ENCODE results near the gene IGFALS.
"Not testable (repeated sequence)": the region's sequence is repeated elsewhere in the genome, so short reads cannot be mapped to it uniquely, and the experiment has no call there.

The IGFALS gene

GRCh38 chr16:1818204-1818872, 24.8 kb upstream of the IGFALS start:
- DNase-seq (ENCODE audit: low spot score) = no peak

DNA sequence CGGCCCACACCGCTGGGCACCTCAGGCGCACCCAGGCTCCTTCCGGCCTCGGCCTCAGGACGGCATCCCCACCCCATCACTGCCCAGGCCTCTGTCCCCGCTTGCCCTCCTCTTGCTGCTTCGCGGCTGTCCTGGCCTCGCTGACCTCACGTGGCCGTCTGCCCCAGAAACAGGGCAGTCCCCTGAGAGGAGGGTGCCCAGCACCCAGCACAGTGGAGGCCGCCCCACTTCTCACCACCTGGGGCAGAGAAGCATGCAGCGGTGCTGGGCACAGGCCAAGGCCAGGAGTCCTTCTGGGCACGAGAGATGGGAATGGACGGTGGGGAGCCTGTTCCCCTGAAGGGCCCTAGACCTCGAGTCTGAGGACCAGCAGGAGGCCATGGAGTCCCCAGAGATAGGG, 24.2 kb upstream of the IGFALS start:
- DNase-seq (ENCODE audit: low spot score) = no peak

- DNase-seq (ENCODE audit: low spot score) = no peak
Observed at GRCh38 chr16:1817276-1817589, 23.7 kb upstream of the IGFALS start.

- DNase-seq (ENCODE audit: low spot score) = no peak
Observed at GRCh38 chr16:1816396-1817275, 23.1 kb upstream of the IGFALS start.

GRCh38 chr16:1815461-1815860, 22.0 kb upstream of the IGFALS start:
- DNase-seq (ENCODE audit: low spot score) = no peak

GRCh38 chr16:1812732-1813163, 19.2 kb upstream of the IGFALS start:
- peak; percentile 22 for DNase-seq (ENCODE audit: low spot score)

DNA sequence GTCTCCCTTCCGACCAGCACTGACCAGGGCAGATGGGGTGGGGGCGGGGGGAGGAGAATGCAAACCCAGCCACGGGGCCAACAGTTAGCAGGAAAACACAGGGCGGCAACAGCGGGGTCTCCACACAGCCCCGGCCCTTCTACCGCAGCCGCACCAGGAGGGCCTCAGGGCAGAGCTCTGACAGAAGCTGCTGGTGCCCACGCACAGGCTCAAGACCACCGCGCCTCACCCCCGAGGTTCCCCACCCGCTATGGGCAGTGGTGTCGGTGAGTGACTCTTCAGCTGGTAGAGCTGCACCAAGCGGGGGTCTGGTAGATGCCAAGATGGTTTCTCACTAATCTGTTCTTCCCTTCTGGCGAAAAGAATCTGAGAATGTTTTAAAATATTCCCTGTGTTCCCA, 17.0 kb upstream of the IGFALS start:
- no peak for DNase-seq (ENCODE audit: low spot score)

DNA sequence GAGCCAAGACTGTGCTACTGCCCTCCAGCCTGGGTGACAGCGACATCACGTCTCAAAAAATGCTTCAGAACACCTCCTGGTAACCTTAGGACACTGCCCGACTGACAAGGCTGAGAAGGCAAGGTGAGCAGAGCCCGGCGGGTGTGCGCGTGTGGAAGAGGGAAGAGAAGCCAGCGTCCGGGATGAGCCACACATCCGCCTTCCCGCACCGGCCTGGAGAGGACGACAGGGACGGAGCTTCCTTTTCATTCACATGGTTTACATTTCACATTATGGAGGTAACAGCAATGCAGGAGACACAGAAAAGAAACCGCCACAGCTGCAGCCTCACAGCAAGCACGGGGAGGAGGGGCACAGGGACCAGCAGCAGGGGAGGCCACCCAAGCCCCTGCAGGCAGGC, 16.6 kb upstream of the IGFALS start:
- no peak for DNase-seq (ENCODE audit: low spot score)

- no peak for DNase-seq (ENCODE audit: low spot score)
Observed at GRCh38 chr16:1809281-1809801, 15.8 kb upstream of the IGFALS start.

- DNase-seq (ENCODE audit: low spot score) = no peak
Observed at GRCh38 chr16:1808691-1809090, 15.2 kb upstream of the IGFALS start.

DNA sequence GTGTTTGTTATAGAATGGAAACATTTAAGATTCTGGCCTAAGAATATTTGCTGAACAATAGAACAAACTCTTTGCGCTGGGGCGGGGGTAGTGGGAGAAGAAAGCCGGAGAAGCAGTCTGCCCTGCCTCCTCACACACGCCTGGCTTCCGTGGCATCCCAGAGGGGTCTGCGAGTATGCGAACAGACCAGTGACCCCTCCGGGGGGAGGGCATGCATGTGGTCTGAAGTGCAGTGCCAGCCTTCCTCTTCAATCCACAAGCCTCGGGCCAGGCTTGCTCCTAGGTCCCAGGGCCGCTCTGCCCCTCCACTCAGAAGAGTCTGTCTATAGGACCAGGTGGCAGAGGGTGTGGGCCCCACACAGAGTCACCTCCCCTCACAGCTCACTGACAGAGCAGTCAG, 14.1 kb upstream of the IGFALS start:
- DNase-seq (ENCODE audit: low spot score) = no peak

DNA sequence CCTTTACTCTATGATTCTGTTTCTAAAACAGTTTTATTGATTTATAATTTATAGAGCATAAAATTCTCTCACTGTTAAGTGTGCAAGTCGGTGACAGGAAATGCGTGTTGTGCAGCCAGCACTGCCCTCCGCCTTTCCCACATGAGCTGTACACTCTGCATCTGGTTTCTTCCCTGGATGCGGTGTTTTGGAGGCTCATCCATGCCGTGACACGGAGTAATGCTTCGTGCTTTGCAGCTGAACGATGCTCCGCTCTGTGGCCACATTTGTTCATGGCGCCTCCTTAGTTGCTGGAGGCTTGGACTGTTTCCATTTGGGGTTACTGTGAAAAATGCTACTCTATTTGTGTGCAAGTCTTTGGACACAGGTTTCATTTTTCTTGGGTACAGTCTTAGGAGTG, 7.2 kb upstream of the IGFALS start:
- no peak for DNase-seq (ENCODE audit: low spot score)

DNA sequence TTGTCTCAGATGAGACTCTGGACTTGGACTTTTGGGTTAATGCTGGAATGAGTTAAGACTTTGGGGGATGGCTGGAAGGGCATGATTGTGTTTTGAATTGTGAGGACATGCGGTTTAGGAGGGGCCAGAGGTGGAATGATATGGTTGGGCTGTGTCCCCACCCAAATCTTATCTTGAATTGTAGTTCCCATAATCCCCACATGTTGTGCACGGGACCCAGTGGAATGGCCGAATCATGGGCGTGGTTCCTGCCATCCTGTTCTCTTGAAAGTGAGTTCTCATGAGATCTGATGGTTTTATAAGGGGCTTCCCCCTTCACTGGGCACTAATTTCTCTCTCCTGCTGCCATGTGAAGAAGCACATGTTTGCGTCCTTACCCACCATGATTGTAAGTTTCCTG, 5.8 kb upstream of the IGFALS start:
- not testable (repeated sequence) for DNase-seq (ENCODE audit: low spot score)

DNA sequence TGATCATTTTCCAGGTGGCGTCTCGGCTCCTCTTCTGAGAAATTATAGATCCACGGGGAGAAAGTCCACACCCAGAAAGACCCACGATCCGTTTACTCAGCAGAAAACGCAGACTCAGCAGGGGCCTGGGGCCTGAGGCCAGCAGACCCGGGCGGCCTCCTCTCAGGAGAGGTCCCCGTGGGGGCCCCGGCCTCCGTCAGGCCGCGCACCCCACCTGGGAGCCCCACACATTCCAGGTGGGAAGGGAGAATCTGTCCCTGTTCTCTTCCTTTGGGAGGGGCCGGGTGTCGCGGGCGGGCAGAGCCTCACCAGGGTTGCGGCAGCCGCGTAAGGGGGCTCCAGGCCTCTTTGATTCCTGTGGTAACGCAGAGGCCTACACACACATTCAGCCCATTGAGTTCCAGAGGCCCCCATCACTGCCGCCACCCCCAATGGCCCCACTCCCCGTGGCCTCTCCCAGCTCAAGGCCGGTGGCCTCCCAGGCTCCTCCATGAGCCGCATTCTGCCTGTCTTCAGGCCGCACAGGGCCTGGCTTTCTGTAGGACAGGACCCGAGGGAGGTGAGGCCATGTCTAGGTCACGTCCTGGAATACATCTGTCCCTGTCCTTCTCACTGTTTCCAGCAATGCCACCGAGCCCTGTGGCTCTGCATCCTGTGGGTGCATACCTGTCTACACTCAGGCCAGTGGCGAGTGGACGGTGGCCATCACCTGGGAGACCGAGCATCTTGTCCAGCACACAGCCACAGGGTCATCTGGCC, 1.6 kb upstream of the IGFALS start:
- DNase-seq (ENCODE audit: low spot score) = no peak

DNA sequence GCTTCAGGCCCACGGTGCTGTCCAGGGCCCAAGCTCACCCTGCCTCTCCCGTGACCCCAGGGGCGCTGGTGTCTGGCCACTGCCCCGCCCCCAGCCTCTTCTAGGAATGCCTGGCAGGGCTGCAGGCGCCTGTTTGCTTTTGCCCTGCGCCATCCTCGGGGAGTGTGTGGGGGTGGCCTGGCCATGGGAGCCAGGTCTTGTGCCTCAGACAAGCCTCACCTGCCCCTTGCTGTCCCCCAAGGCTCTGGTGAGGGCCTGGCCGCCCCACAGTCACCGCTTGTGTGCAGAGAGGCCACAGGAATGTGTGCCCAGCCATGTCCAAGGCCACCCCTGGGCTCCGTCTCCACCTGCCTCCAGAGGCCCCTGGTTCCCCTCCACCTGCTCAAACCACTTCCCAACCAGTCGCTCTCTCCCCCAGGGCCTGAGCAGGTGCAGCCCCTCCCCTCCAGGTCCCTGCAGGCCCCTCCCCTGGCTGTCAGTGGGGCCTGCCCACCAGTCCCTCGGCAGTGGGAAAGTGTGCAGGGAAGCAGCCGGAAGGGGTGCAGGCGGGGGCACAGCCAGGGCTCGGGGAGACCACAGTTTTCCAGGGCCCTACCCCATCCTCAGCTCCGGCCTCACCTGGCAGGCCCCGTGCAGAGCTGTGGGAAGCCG, 841 bp upstream of the IGFALS start:
- DNase-seq (ENCODE audit: low spot score) = no peak

- DNase-seq (ENCODE audit: low spot score) = no peak
Observed at GRCh38 chr16:1792836-1793577, 498 bp downstream of the IGFALS start.

DNA sequence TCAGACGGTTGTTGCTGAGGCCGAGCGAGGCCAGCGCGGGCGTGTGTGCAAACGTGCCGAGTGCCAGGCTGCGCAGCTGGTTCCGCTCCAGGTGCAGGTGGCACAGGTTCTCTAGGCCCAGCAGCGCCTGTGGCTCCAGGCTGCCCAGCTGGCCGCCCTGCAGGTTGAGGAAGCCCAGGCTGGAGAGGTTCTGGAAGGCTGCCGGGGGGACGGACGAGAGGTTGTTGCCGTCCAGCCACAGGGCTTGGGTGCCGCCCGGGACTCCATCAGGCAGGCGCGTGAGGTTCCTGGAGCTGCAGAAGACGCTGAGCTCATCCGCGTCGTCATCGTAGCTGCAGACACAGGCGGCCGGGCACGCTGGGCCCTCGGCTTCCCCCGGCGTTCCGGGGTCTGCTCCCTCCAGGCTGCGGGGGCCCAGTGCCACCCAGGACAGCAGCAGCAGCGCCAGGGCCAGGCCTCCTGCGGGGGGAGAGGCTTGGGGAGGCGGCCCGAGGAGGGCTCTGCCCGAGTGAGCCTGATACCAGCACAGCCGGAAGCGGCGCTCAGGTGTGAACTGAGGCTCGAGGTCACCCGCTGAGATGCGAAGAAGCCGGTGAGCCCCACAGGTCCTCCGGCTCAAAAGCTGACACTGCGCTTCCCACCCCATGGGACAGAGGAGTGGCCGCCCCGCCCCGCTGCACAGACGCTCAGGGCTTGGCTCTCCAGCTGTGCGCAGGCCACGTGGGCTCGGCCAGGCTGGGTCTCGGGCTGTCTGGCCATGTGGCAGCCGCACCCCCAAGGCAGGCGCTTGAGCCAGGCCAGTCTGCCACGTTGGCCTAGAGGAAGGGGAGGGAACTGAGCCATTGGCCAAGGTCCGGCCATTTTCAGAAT, 1.3 kb downstream of the IGFALS start:
- no peak for DNase-seq (ENCODE audit: low spot score)

- no peak for DNase-seq (ENCODE audit: low spot score)
Observed at GRCh38 chr16:1791256-1791942, 2.1 kb downstream of the IGFALS start.

GRCh38 chr16:1790611-1791255, 2.8 kb downstream of the IGFALS start:
- no peak for DNase-seq (ENCODE audit: low spot score)

Data from germinal center (tissue), 1 donor.